Activated T-helper 17 cell treated with anti-CD3 and anti-CD28 coated beads, Interleukin-2, amount 50 U/mL, for 72 hours (primary cell): ENCODE data around the gene RACK1. TPM values are rescaled to one million over a fixed set of nuclear protein-coding genes. Genes with fewer than 3 reads are reported as not detected.

ENCODE experiments used
- total RNA-seq, 2 donors: library from RNA; stranded (reverse); gene quantifications; one replicate each; pipeline ENCODE4 v1.2.3, GENCODE V29; 2022

RACK1 gene
- total RNA-seq, 2 donors from 2014 or later = 2,150 to 2,706 TPM

Other genes starting within 250 kb of the RACK1 start
- under 1 TPM in 1 of 2 donors, not detected in 1; 0.16 TPM for gene BTNL9, start 203.6 kb downstream of the RACK1 start, total RNA-seq
- not detected for gene OR2V1, start 112.7 kb downstream of the RACK1 start, total RNA-seq
- gene OR2V2, start 96.3 kb downstream of the RACK1 start, total RNA-seq = not detected
- gene TRIM7, start 38.7 kb downstream of the RACK1 start, total RNA-seq = 1 to 10 TPM; 2.7 to 5.9 TPM
- gene TRIM41, start 20.6 kb downstream of the RACK1 start, total RNA-seq = 10 to 100 TPM; 27.1 to 30.8 TPM
- gene TRIM52, start 17.2 kb upstream of the RACK1 start, total RNA-seq = 10 to 100 TPM; 14.3 to 19.4 TPM
- gene OR4F3, start 123.4 kb upstream of the RACK1 start, total RNA-seq = not detected